HepG2 (cell line): Measurements from ENCODE around the gene ZSCAN21. TPM values are rescaled to one million over a fixed set of nuclear protein-coding genes. Genes with fewer than 3 reads are reported as not detected.

Source experiments
- BCLAF1 ChIP-seq: fragments of 450-650 bp; IDR thresholded peaks from 2 replicates; pipeline ENCODE4 v1.6.1; 2017; ENCODE audit warnings: mild to moderate bottlenecking
- CTCF ChIP-seq: sonication (generic); formaldehyde crosslinking; IDR thresholded peaks from 2 replicates; pipeline ENCODE4 v1.5.0; 2020; ENCODE audit warnings: mild to moderate bottlenecking, missing genetic modification reagents, moderate library complexity
- EZH2 ChIP-seq: conservative IDR thresholded peaks from 2 replicates; pipeline ENCODE4 v1.6.1; 2012; ENCODE audit warnings: mild to moderate bottlenecking, low read depth, low read length, moderate library complexity
- FOXK1 ChIP-seq: sonication (generic); formaldehyde crosslinking; IDR thresholded peaks from 2 replicates; pipeline ENCODE4 v1.4.0; 2020; ENCODE audit warnings: low read depth, missing genetic modification reagents, borderline replicate concordance
- GATAD1 ChIP-seq: IDR thresholded peaks from 2 replicates; pipeline ENCODE4 v1.6.1; 2016; ENCODE audit warnings: missing genetic modification reagents, missing compliant biosample characterization
- IKZF4 ChIP-seq: sonication (generic); formaldehyde crosslinking; IDR thresholded peaks from 2 replicates; pipeline ENCODE4 v1.5.1; 2020; ENCODE audit warnings: borderline replicate concordance, mild to moderate bottlenecking, low read depth, missing genetic modification reagents; ENCODE audit errors: not compliant biosample characterization
- JUND ChIP-seq: sonication (generic); formaldehyde crosslinking; IDR thresholded peaks from 2 replicates; pipeline ENCODE4 v1.8.0; 2022; ENCODE audit warnings: mild to moderate bottlenecking, missing genetic modification reagents
- PAX8 ChIP-seq: sonication (generic); formaldehyde crosslinking; IDR thresholded peaks from 2 replicates; pipeline ENCODE4 v1.8.0; 2022; ENCODE audit warnings: mild to moderate bottlenecking, missing genetic modification reagents, borderline replicate concordance
- SOX13 ChIP-seq, 3 experiments: fragments of 450-650 bp in 1 of 3; sonication (generic) in 1 of 3; formaldehyde crosslinking in 1 of 3; IDR thresholded peaks in 2 of 3; conservative IDR thresholded peaks in 1 of 3; 2 replicates each; pipeline versions ENCODE4 v1.5.0 to v1.6.1; 2016 to 2020; ENCODE audit warnings: antibody characterized with exemption in 1 of 3, mild to moderate bottlenecking in 1 of 3, missing compliant biosample characterization in 1 of 3, missing genetic modification reagents in 1 of 3, moderate library complexity in 1 of 3
- TGIF2 ChIP-seq: IDR thresholded peaks from 2 replicates; pipeline ENCODE4 v1.6.1; 2016; ENCODE audit warnings: control low read depth, missing compliant biosample characterization
- U2AF1 ChIP-seq: fragments of 200-400 bp; formaldehyde crosslinking; optimal IDR thresholded peaks from 2 replicates; pipeline ENCODE3; 2017; ENCODE audit warnings: mild to moderate bottlenecking, low read depth, low read length
- ZNF260 ChIP-seq: sonication (generic); formaldehyde crosslinking; IDR thresholded peaks from 2 replicates; pipeline ENCODE4 v1.4.0; 2020; ENCODE audit warnings: missing genetic modification reagents, low read depth, mild to moderate bottlenecking, borderline replicate concordance
- ZNF281 ChIP-seq: sonication (generic); formaldehyde crosslinking; IDR thresholded peaks from 2 replicates; pipeline ENCODE4 v1.4.0; 2020; ENCODE audit warnings: missing genetic modification reagents, borderline replicate concordance
- ZNF326 ChIP-seq: sonication (generic); formaldehyde crosslinking; IDR thresholded peaks from 2 replicates; pipeline ENCODE4 v1.4.0; 2020; ENCODE audit warnings: missing genetic modification reagents, borderline replicate concordance
- ZNF331 ChIP-seq: sonication (generic); formaldehyde crosslinking; IDR thresholded peaks from 2 replicates; pipeline ENCODE4 v1.4.0; 2020; ENCODE audit warnings: missing genetic modification reagents
- ZNF362 ChIP-seq: sonication (generic); formaldehyde crosslinking; IDR thresholded peaks from 2 replicates; pipeline ENCODE4 v1.4.0; 2020; ENCODE audit warnings: missing genetic modification reagents, mild to moderate bottlenecking, borderline replicate concordance
- ZNF7 ChIP-seq: IDR thresholded peaks from 2 replicates; pipeline ENCODE4 v1.6.1; 2016; ENCODE audit warnings: missing biosample characterization, missing genetic modification reagents
- ZNF709 ChIP-seq: sonication (generic); formaldehyde crosslinking; IDR thresholded peaks from 2 replicates; pipeline ENCODE4 v1.5.0; 2020; ENCODE audit warnings: mild to moderate bottlenecking, missing genetic modification reagents
- ZNF720 ChIP-seq: sonication (generic); formaldehyde crosslinking; IDR thresholded peaks from 2 replicates; pipeline ENCODE4 v1.4.0; 2020; ENCODE audit warnings: missing genetic modification reagents
- ZNF780A ChIP-seq: sonication (generic); formaldehyde crosslinking; IDR thresholded peaks from 2 replicates; pipeline ENCODE4 v1.8.0; 2022; ENCODE audit warnings: mild to moderate bottlenecking, missing genetic modification reagents, moderate library complexity
- ZNF83 ChIP-seq: sonication (generic); formaldehyde crosslinking; IDR thresholded peaks from 2 replicates; pipeline ENCODE4 v1.4.0; 2020; ENCODE audit warnings: missing genetic modification reagents, mild to moderate bottlenecking, borderline replicate concordance
- ZNF839 ChIP-seq: sonication (generic); formaldehyde crosslinking; IDR thresholded peaks from 2 replicates; pipeline ENCODE4 v1.4.0; 2020; ENCODE audit warnings: missing genetic modification reagents, mild to moderate bottlenecking, borderline replicate concordance
- polyA plus RNA-seq, 8 experiments: library from polyadenylated mRNA; depleted of rRNA in 3 of 8; stranded (reverse) in 7 of 8; unstranded in 1 of 8; fragments of >200 nt; fragmentation: Illumina TruSeq in 4 of 8; extraction: Trizol in 4 of 8; gene quantifications; 2 replicates each; pipeline versions ENCODE4 v1.2.1 to v1.2.3, GENCODE V29; 2011 to 2016; ENCODE audit warnings: low read depth in 4 of 8, missing spikeins in 1 of 8, mixed read lengths in 1 of 8; ENCODE audit not compliant: insufficient read depth in 1 of 8
- total RNA-seq, 5 experiments: library from RNA; depleted of rRNA; stranded (reverse); fragments of >200 nt; fragmentation: Illumina TruSeq; extraction: Trizol; gene quantifications; 2 replicates each; pipeline ENCODE4 v1.2.3, GENCODE V29; 2016; ENCODE audit warnings: low read depth in 1 of 5

ZSCAN21 gene
- total and polyA plus RNA-seq, 2 of the 13 experiments (the other 11 are each of a cell fraction or from before 2014, with no cell fraction given), result 7.0 to 10.0 TPM

GRCh38 chr7:100017300-100017699, 32.3 kb upstream of the ZSCAN21 start (continued):
- TF ChIP-seq BCLAF1, result no peak
- TF ChIP-seq SOX13 (IDR thresholded peaks at IDR 0.05), result no peak
- TF ChIP-seq SOX13 (CRISPR knock-in tag; conservative IDR thresholded peaks at IDR 0.05 in 1 of 2, IDR thresholded peaks at IDR 0.05 in 1 of 2), result peak; percentile 59 to 77; a peak in 2 of 4 replicates
- TF ChIP-seq JUND (CRISPR knock-in tag), result no peak
- TF ChIP-seq ZNF281 (CRISPR knock-in tag), result peak; percentile 29; the same call in 1 of the 2 replicates
- TF ChIP-seq FOXK1 (CRISPR knock-in tag), result peak; percentile 90
- no peak for TF ChIP-seq GATAD1 (CRISPR knock-in tag)
- TF ChIP-seq ZNF780A (CRISPR knock-in tag), result no peak
- no peak for TF ChIP-seq ZNF7 (CRISPR knock-in tag)
- no peak for TF ChIP-seq U2AF1
- TF ChIP-seq ZNF720 (CRISPR knock-in tag), result no peak
- TF ChIP-seq TGIF2, result no peak
- TF ChIP-seq ZNF331 (CRISPR knock-in tag), result peak; percentile 69; the same call in 1 of the 2 replicates
- TF ChIP-seq ZNF83 (CRISPR knock-in tag), result no peak
- TF ChIP-seq ZNF260 (CRISPR knock-in tag), result no peak
- no peak for TF ChIP-seq PAX8 (CRISPR knock-in tag)
- no peak for TF ChIP-seq EZH2
- TF ChIP-seq CTCF (CRISPR knock-in tag), result no peak
- TF ChIP-seq ZNF709 (CRISPR knock-in tag), result no peak
- peak; percentile 27 for TF ChIP-seq IKZF4 (CRISPR knock-in tag)
- TF ChIP-seq ZNF326 (CRISPR knock-in tag), result no peak
- TF ChIP-seq ZNF362 (CRISPR knock-in tag), result peak; percentile 37; the same call in 1 of the 2 replicates
- no peak for TF ChIP-seq ZNF839 (CRISPR knock-in tag)
